Hypothalamus (tissue), 51 donors: ENCODE results near the gene DIP2B.
"Not testable (repeated sequence)": the region's sequence is repeated elsewhere in the genome, so short reads cannot be mapped to it uniquely, and the experiment has no call there.

Experiments
- DNase-seq, 51 donors: peaks; one replicate each; lab custom pipeline; 2025; lab: John Stamatoyannopoulos, UW

Gene DIP2B, protein sequence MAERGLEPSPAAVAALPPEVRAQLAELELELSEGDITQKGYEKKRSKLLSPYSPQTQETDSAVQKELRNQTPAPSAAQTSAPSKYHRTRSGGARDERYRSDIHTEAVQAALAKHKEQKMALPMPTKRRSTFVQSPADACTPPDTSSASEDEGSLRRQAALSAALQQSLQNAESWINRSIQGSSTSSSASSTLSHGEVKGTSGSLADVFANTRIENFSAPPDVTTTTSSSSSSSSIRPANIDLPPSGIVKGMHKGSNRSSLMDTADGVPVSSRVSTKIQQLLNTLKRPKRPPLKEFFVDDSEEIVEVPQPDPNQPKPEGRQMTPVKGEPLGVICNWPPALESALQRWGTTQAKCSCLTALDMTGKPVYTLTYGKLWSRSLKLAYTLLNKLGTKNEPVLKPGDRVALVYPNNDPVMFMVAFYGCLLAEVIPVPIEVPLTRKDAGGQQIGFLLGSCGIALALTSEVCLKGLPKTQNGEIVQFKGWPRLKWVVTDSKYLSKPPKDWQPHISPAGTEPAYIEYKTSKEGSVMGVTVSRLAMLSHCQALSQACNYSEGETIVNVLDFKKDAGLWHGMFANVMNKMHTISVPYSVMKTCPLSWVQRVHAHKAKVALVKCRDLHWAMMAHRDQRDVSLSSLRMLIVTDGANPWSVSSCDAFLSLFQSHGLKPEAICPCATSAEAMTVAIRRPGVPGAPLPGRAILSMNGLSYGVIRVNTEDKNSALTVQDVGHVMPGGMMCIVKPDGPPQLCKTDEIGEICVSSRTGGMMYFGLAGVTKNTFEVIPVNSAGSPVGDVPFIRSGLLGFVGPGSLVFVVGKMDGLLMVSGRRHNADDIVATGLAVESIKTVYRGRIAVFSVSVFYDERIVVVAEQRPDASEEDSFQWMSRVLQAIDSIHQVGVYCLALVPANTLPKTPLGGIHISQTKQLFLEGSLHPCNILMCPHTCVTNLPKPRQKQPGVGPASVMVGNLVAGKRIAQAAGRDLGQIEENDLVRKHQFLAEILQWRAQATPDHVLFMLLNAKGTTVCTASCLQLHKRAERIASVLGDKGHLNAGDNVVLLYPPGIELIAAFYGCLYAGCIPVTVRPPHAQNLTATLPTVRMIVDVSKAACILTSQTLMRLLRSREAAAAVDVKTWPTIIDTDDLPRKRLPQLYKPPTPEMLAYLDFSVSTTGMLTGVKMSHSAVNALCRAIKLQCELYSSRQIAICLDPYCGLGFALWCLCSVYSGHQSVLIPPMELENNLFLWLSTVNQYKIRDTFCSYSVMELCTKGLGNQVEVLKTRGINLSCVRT (N-terminal part only)

DNA sequence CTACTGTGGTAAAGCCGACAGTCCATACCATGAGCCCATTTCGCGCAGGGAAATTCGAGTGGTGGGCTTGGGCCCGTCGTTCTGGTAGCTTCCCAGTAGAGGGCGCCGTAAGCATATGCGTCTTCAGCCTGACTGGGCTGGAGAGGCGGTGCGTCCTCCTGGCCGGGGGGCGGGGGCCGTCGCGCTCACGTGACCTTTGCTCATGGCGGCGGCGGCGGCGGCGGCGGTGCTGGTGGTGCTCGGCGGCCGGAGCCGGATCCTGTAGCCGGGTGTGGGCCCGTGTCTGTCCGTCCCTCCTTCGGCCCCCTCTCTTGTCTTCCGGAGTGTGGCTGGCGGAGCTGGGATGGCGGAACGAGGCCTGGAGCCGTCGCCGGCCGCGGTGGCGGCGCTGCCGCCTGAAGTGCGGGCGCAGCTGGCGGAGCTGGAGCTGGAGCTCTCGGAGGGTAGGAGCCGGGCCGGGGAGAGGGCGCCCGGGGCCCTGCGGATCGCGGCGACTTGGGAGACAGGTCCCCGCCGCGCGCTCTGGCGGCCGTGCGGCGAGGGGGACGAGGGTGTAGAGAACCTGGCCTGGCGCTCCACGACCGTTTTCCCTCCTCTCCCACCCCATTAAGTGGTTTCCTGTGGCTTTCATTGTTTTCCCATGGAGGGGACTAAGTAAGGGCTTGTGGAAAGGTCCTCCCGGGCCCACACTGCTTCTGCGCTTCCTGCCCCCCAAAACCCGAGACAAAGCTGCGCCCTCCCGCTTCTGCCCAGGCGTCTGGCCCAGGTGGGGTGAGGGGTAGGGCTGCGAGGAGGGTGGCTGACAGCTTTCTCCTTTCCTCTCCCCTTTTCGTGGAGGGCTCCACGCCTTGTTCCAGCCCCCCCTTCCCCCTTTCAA, at the start of gene DIP2B:
Gene DIP2B (plus strand): TSS at position 188 of the 877 bp plus-strand sequence. CDS start 156 bp downstream, at position 344.
- DNase-seq = peak; percentile 30 to 96 (median 88)

- DNase-seq = no peak
Measured at GRCh38 chr12:50458606-50459005, 46.2 kb upstream of the DIP2B start.

GRCh38 chr12:50467439-50467838, 37.3 kb upstream of the DIP2B start:
- DNase-seq = no peak

DNA sequence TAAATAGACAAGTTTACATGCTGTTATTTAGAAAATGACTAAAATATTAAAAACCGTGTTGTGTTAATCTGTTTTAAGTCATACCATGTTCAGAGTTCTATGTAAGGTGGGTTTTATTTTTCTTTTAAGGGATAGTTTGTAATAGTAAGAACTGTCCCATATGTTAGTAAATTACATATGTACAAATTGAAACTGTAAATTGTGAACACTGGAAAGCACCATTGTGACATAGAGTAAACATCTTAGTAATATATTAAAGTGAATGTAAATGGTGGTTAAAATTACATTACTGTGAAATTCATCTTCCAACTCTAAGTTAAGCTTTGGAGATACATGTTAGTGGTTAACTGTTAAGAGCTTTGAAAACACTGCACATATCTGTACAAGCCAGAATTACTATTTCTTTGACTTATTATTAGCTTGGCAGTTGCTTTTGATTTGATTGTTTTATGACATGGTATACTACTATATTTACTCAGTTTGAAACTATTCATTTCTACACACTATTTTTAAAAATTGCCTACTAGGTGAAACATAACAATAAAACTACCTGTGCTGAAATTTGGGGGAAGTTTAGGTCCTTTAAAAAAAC, 27.4 kb upstream of the DIP2B start:
- no peak for DNase-seq

DNA sequence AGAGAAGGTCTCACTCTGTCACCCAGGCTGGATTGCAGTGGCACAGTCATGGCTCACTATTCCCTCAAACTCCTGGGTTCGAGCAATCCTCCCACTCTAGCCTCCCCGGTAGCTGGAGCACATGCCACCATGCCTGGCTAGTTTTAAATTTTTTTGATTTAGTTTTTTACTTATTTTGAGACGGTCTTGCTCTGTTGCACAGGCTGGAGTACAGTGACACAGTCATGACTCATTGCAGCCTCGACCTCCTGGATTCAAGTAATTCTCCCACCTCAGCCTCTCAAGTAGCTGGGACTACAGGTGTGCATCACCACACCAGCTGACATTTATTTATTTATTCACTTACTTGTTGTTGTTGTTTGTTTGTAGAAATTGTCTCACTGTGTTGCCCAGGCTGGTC, 22.2 kb upstream of the DIP2B start:
- no peak for DNase-seq

DNA sequence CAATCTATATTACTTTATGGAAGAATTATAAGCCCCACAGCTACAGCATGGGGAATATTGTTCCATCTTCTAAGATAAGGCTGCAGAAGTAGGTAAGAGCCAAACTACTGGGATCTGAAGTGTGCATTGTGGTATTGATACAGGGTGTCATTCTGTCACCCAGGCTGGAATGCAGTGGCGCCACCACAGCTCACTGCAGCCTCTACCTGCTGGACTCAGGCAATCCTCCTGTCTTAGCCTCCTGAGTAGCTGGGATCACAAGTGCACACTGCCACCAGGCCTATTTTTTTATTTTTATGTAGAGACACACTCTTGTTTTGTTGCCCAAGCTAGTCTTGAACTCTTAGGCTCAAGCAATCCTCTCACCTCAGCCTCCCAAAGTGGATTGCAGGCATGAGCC, 21.3 kb upstream of the DIP2B start:
- no peak for DNase-seq

DNA sequence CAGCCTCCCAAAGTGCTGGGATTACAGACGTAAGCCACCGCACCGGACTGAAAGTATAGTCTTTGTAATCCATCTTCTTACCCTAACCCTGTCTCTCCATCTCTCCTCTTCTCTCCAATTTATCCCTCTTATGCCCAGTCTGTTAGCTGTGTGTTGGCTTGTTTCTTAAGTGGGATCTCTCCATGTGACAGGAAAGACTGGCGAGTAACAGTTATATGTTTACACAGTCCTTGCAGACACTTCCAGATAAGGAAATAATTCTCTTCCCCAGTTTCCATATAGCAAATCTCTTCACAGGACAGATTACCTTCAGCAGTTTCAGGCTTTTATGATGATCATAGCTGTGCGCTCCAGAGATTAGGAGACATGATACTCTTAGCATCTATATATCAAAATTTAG, 16.0 kb upstream of the DIP2B start:
- no peak for DNase-seq

- not testable (repeated sequence) for DNase-seq
Measured at GRCh38 chr12:50498119-50498518, 6.7 kb upstream of the DIP2B start.

DNA sequence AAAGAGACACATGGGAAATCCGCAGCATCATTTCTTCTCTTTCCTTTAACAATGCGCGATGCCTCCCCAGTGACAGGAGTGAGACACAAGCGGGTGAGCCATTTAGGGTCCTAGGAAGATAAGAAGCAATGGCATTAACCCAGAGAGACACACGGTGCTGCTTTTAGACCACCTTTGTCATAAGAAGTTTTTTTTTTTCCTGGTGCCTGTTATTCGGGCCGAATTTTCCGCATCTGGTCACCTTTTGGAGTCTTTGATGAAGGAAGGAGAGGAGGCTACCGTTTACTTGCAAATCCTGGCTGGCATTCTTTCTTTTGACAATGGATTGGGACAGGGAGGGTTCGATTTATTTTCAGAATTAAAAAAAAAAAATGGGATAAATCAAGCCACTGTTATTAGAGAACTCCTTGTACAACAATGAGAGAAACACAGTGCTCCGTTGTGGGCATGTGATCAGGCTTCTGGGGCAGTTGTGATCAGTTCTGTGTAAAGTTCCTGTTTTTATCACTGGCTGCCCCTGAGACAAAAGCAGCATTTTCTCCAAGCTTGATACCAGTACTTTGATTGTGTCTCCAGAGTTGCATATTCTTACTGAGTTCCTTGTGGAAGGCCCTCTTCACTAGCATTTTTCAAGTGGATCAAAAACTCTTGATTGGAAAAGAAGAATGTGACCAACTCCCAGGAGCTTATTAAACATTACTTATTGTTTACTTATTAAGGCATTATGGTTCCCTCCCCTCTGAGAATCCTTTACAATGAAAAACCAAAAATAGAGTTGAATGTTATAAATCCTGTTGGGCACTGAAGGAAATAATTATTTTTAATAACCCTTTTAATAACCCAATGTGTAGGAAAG, 1.1 kb downstream of the DIP2B start:
- DNase-seq = peak in 41 of 51 donors; percentile 14 to 93 (median 59)

DNA sequence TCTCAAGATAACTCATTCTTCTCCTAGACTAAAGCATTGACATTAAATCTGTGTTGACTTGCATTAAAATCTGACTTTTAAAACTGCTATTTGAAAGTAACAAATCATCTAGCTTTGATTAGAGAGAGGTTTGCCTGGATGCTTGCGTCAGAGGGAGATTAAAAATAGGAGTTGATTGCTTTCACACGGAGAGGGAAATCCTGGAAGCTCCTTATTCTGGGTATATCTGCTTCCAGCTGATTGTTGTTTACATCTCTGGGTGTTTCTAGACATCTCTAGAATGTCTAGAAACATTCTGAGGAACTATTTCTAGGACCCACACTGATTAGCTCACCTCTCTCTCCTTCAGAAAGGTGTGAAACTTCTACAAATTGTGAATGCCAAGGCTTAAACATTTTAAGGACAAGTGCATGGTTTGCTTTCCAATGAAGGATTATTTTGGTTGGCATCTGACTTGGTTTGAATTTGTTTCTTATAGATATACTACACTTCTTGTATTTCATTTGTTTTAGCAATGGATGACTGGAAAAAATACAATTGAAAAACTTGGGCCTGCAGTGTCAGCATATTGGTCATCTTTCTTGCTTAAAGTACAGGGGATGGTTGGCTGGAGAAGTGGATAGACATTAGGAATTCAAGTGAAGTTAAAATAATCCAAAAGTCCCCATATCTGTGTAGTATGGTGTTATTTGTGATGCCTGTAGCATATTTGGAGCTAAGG, 2.1 kb downstream of the DIP2B start:
- peak in 2 of 51 donors; percentile 23 to 74 for DNase-seq

DNA sequence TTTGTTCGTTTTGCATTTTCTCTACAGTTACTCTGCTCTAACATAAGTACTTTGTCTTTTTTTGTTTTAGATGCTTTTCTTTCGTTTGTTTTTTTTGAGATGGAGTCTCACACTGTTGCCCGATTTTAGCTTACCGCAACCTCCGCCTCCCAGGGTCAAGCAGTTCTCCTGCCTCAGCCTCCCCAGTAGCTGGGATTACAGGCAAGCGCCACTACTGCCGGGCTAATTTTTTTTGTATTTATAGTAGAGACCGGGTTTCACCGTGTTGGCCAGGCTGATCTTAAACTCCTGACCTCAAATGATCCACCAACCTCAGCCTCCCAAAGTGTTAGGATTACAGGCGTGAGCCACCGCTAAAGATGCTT, 2.7 kb downstream of the DIP2B start:
- DNase-seq = no peak

DNA sequence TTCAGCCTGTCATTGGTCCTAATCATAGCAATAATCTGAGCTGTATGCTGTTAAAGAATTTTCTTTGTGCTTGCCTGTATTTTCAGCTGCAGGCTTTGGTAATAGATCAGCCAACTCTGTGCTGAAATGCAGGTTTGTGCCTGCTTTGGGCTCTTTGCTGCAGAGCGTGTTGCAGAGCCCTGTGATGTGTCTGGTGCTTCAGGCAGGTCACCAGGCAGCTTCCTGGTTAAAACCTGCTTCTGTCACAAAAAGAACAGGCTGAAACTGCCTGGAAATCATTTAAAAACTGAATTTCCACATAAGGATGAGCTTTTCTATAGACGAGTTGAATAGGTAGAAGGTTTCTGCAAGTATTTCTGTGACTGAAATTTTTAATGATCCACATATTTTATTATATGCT, 3.1 kb downstream of the DIP2B start:
- DNase-seq = peak in 10 of 51 donors; percentile 8 to 39 (median 18)

DNA sequence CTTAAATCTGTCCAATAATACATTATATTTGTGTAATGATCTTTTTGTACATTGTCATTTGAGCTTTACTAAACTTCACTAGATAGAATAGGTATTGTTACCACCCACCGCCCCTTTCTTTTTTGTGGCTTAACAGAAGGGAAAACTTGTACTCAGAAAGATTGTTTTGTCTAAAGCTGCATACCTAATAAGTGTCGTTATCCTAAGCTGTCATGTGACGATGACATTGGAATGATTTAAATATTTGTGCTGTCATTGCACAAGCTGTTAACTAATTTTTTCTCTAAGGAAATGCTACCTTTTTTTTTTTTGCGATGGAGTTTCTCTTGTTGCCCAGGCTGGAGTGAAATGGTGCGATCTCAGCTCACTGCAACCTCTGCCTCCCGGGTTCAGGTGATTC, 3.6 kb downstream of the DIP2B start:
- no peak for DNase-seq

DNA sequence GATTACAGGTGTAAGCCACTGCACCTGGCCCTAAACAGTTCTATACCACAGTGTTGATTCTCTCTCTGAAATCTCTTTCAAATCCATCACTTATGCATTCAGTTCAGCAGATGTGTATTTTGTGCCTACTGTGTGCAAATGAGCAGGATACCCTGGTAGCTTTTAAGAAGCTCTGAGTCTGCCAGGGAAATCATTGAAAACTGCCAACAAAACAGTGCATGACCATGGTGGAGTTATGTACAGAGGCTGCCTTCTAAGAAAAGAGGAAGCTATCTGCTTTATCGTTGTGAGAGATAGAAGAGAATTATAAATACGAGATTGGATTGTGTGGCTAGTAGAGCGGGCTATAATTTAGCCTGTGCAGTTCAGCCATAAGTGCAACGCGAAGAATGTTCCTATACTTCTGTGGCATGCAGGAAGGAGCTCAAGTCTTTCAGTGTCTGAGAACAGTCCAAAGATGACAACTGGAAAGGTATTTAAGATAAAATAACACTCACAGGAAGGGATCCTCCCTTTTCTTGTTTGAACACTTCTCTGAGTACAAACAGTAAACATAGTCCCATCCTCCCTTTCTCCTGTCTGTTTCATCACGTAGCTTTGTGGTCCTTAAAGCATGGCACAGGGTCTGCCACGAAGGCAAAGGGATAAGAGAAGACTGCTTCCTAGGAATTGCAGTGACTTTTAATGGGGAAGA, 4.3 kb downstream of the DIP2B start:
- no peak for DNase-seq

- DNase-seq = no peak
Measured at GRCh38 chr12:50514526-50515276, 9.9 kb downstream of the DIP2B start.

DNA sequence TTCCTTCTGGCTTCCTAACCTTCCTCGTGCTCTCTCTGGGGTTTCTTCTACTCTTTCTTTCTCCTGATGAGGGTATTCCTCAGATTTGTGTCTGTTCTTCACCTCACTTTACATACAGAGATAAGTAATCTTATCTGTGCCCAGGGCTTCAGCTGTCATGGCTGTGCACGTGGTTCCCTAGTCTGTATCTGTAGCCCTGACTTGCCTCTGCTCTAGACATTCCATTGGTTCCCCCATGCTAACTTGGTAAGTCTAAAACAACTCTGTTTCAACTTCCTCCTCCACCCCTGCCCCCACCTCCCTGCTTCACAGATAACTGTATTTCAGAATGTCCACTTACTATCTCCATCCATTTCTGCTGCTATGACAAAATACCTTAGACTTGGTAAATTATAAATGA, 10.8 kb downstream of the DIP2B start:
- DNase-seq = no peak
